HG02763 (cell line): ENCODE measurements around the gene ANKUB1.

ENCODE experiments used
- ATAC-seq: cut with Tn5 transposase; IDR thresholded peaks from one replicate; pipeline ENCODE4 v1.9.1; 2021; ENCODE audit warnings: mild to moderate bottlenecking, moderate library complexity; ENCODE audit not compliant: unreplicated experiment

ANKUB1 gene

GRCh38 chr3:149809699-149810098 is 17.3 kb upstream of the ANKUB1 start:
- ATAC-seq: no peak

GRCh38 chr3:149808209-149808829 is 16.0 kb upstream of the ANKUB1 start:
- no peak for ATAC-seq

- ATAC-seq: no peak
Measured at GRCh38 chr3:149806171-149806778, 13.9 kb upstream of the ANKUB1 start.

- ATAC-seq: no peak
Measured at GRCh38 chr3:149801639-149802038, 9.3 kb upstream of the ANKUB1 start.

- ATAC-seq: no peak
Measured at GRCh38 chr3:149801195-149801594, 8.8 kb upstream of the ANKUB1 start.

GRCh38 chr3:149800693-149801092 is 8.3 kb upstream of the ANKUB1 start:
- ATAC-seq: no peak

- no peak for ATAC-seq
Measured at GRCh38 chr3:149796026-149796425, 3.7 kb upstream of the ANKUB1 start.

- ATAC-seq: no peak
Measured at GRCh38 chr3:149790698-149791097, 1.7 kb downstream of the ANKUB1 start.

- no peak for ATAC-seq
Measured at GRCh38 chr3:149790268-149790667, 2.1 kb downstream of the ANKUB1 start.

GRCh38 chr3:149784064-149784704 is 8.2 kb downstream of the ANKUB1 start:
- ATAC-seq: no peak

GRCh38 chr3:149783576-149783975 is 8.8 kb downstream of the ANKUB1 start:
- no peak for ATAC-seq

GRCh38 chr3:149781741-149782140 is 10.6 kb downstream of the ANKUB1 start:
- ATAC-seq: no peak

GRCh38 chr3:149781211-149781610 is 11.1 kb downstream of the ANKUB1 start:
- ATAC-seq: no peak

GRCh38 chr3:149777414-149778214 is 14.7 kb downstream of the ANKUB1 start:
- no peak for ATAC-seq

GRCh38 chr3:149776170-149776569 is 16.2 kb downstream of the ANKUB1 start:
- no peak for ATAC-seq

GRCh38 chr3:149772861-149773260 is 19.5 kb downstream of the ANKUB1 start:
- no peak for ATAC-seq

GRCh38 chr3:149771652-149772271 is 20.6 kb downstream of the ANKUB1 start:
- no peak for ATAC-seq

- ATAC-seq: no peak
Measured at GRCh38 chr3:149770246-149770645, 22.1 kb downstream of the ANKUB1 start.

GRCh38 chr3:149768704-149769103 is 23.6 kb downstream of the ANKUB1 start:
- no peak for ATAC-seq

- no peak for ATAC-seq
Measured at GRCh38 chr3:149767720-149768119, 24.6 kb downstream of the ANKUB1 start.

GRCh38 chr3:149765762-149766334 is 26.5 kb downstream of the ANKUB1 start:
- ATAC-seq: no peak
